Thyroid gland (tissue), 4 donors: ENCODE data around the gene PTH1R.

Source experiments
- POLR2A ChIP-seq, 2 donors: fragments of 450-650 bp; IDR thresholded peaks; one replicate each; pipeline ENCODE4 v1.6.1; 2017; ENCODE audit warnings: antibody characterized with exemption in 2 of 2, mild to moderate bottlenecking in 2 of 2, moderate library complexity in 1 of 2
- TF ChIP-seq, protein P1 (sequence below), 6 experiments: fragments of 200-600 bp in 3 of 6; fragments of 450-650 bp in 3 of 6; sonication (generic) in 3 of 6; IDR thresholded peaks; one replicate each; pipeline ENCODE4 v1.5.1; 2016 to 2019; ENCODE audit warnings: antibody characterized with exemption in 6 of 6, mild to moderate bottlenecking in 2 of 6, inconsistent platforms in 1 of 6, moderate library complexity in 1 of 6

- TF ChIP-seq, protein P1, sequence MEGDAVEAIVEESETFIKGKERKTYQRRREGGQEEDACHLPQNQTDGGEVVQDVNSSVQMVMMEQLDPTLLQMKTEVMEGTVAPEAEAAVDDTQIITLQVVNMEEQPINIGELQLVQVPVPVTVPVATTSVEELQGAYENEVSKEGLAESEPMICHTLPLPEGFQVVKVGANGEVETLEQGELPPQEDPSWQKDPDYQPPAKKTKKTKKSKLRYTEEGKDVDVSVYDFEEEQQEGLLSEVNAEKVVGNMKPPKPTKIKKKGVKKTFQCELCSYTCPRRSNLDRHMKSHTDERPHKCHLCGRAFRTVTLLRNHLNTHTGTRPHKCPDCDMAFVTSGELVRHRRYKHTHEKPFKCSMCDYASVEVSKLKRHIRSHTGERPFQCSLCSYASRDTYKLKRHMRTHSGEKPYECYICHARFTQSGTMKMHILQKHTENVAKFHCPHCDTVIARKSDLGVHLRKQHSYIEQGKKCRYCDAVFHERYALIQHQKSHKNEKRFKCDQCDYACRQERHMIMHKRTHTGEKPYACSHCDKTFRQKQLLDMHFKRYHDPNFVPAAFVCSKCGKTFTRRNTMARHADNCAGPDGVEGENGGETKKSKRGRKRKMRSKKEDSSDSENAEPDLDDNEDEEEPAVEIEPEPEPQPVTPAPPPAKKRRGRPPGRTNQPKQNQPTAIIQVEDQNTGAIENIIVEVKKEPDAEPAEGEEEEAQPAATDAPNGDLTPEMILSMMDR (IDR thresholded peaks at IDR 0.05) = no peak
- no peak for TF ChIP-seq POLR2A (IDR thresholded peaks at IDR 0.05)
These were observed 70.0 kb downstream of the PTH1R start for GRCh38 chr3:46947546-46947901.
